HepG2 (cell line): ENCODE measurements around the gene IRX4. TPM values are rescaled to one million over a fixed set of nuclear protein-coding genes. Genes with fewer than 3 reads are reported as not detected.

ENCODE experiments used
- ATAC-seq: fragments of 200-7000 bp; cut with Tn5 transposase; 3 replicates; pipeline ENCODE4 v1.9.1; 2020; ENCODE audit warnings: mild to moderate bottlenecking, moderate library complexity
- BruUV-seq: library from RNA; stranded (reverse); fragments of 400-500 nt; replicated peaks from 2 replicates; lab custom pipeline; 2021; lab: Mats Ljungman, UMichigan
- CTCF ChIA-PET: fragments of 300-600 bp; formaldehyde crosslinking; extraction: SDS; loops from one replicate; lab custom pipeline; 2021; ENCODE audit warnings: low total read pairs, inconsistent platforms, low intra/inter-chr PET ratio; lab: Yijun Ruan, JAX
- POLR2A ChIA-PET: fragments of 350-600 bp; sonication (Branson Sonifier 250); formaldehyde crosslinking; loops from one replicate; lab custom pipeline; 2020; ENCODE audit warnings: antibody characterized with exemption, inconsistent platforms; lab: Yijun Ruan, JAX
- DNase-seq: peaks from one replicate; pipeline ENCODE4 v3.0.0-alpha.2; 2015; ENCODE audit warnings: low spot score
- FAIRE-seq: peaks from 3 replicates; lab custom pipeline; 2011; peaks lifted over from hg19 to GRCh38; lab: Jason Lieb, UNC
- H2AFZ ChIP-seq: one replicate; pipeline ENCODE4 v1.6.1; 2011; ENCODE audit warnings: low read length, inconsistent platforms
- H3K27ac ChIP-seq: fragments of 300-600 bp; 3 replicates; pipeline ENCODE4 v1.8.0; 2011; ENCODE audit warnings: mixed run types, mild to moderate bottlenecking, mixed read lengths, low read length, inconsistent platforms; ENCODE audit not compliant: insufficient read depth; ENCODE audit errors: extremely low read length
- H3K27me3 ChIP-seq, 2 experiments: fragments of 200-600 bp in 1 of 2; 2 replicates in 1 of 2; 3 replicates in 1 of 2; pipeline versions ENCODE4 v1.6.0 to v1.8.0; 2011; ENCODE audit warnings: low read length in 2 of 2, mild to moderate bottlenecking in 2 of 2, moderate library complexity in 2 of 2, inconsistent platforms in 1 of 2; ENCODE audit not compliant: insufficient read depth in 2 of 2, control insufficient read depth in 1 of 2
- H3K36me3 ChIP-seq, 2 experiments: fragments of 200-600 bp in 1 of 2; replicated peaks in 1 of 2; 2 replicates in 1 of 2; 3 replicates in 1 of 2; pipeline versions ENCODE4 v1.5.1 to v1.8.0; 2011; ENCODE audit warnings: low read length in 2 of 2, inconsistent platforms in 1 of 2; ENCODE audit not compliant: insufficient read depth in 2 of 2, control insufficient read depth in 1 of 2
- H3K4me1 ChIP-seq: 2 replicates; pipeline ENCODE4 v1.5.1; 2012; ENCODE audit warnings: low read length, inconsistent platforms; ENCODE audit not compliant: insufficient read depth
- H3K4me2 ChIP-seq: 2 replicates; pipeline ENCODE4 v1.6.0; 2011; ENCODE audit warnings: low read depth, low read length, inconsistent platforms
- H3K4me3 ChIP-seq, 3 experiments: fragments of 200-600 bp in 1 of 3; sonication (generic), shearing (Covaris generic) in 1 of 3; replicated peaks in 1 of 3; 2 replicates each; pipeline ENCODE4 v1.5.1; 2011 to 2016; ENCODE audit warnings: low read length in 3 of 3, inconsistent platforms in 2 of 3, low read depth in 2 of 3, mild to moderate bottlenecking in 2 of 3, control low read depth in 1 of 3, mixed read lengths in 1 of 3; ENCODE audit not compliant: insufficient read depth in 1 of 3
- H3K79me2 ChIP-seq: one replicate; pipeline ENCODE4 v1.6.1; 2011; ENCODE audit warnings: low read length, inconsistent platforms; ENCODE audit not compliant: insufficient read depth
- H3K9ac ChIP-seq: 2 replicates; pipeline ENCODE4 v1.6.0; 2011; ENCODE audit warnings: mild to moderate bottlenecking, low read depth, low read length, inconsistent platforms; ENCODE audit not compliant: insufficient read depth
- H3K9me3 ChIP-seq: 2 replicates; pipeline ENCODE4 v1.5.1; 2012; ENCODE audit warnings: mild to moderate bottlenecking, low read length
- H4K20me1 ChIP-seq: 2 replicates; pipeline ENCODE4 v1.6.0; 2011; ENCODE audit warnings: inconsistent platforms, mild to moderate bottlenecking, low read length, moderate library complexity; ENCODE audit not compliant: insufficient read depth
- HOXA5 ChIP-seq: sonication (generic); formaldehyde crosslinking; IDR thresholded peaks from 2 replicates; pipeline ENCODE4 v1.4.0; 2020; ENCODE audit warnings: missing genetic modification reagents
- KDM1A ChIP-seq: IDR thresholded peaks from 2 replicates; pipeline ENCODE4 v1.6.1; 2016; ENCODE audit warnings: missing compliant biosample characterization
- MAF1 ChIP-seq: sonication (generic); formaldehyde crosslinking; IDR thresholded peaks from 2 replicates; pipeline ENCODE4 v1.5.0; 2020; ENCODE audit warnings: missing genetic modification reagents, borderline replicate concordance
- MAFF ChIP-seq: IDR thresholded peaks from 2 replicates; pipeline ENCODE4 v1.6.1; 2011; ENCODE audit warnings: low read depth, low read length, improper control_type of control experiment
- MEIS1 ChIP-seq: sonication (generic); formaldehyde crosslinking; IDR thresholded peaks from 2 replicates; pipeline ENCODE4 v1.9.0; 2021; ENCODE audit warnings: mild to moderate bottlenecking, missing genetic modification reagents, moderate library complexity, borderline replicate concordance
- YEATS2 ChIP-seq: sonication (generic); formaldehyde crosslinking; IDR thresholded peaks from 2 replicates; pipeline ENCODE4 v1.4.0; 2020; ENCODE audit warnings: missing genetic modification reagents, borderline replicate concordance
- ZBTB7A ChIP-seq: sonication (generic); formaldehyde crosslinking; IDR thresholded peaks from 2 replicates; pipeline ENCODE4 v1.8.0; 2022; ENCODE audit warnings: mild to moderate bottlenecking, missing genetic modification reagents
- ZMYM4 ChIP-seq: sonication (generic); formaldehyde crosslinking; IDR thresholded peaks from 2 replicates; pipeline ENCODE4 v1.8.1; 2023; ENCODE audit warnings: mild to moderate bottlenecking, missing genetic modification reagents
- ZNF160 ChIP-seq: sonication (generic); formaldehyde crosslinking; IDR thresholded peaks from 2 replicates; pipeline ENCODE4 v1.8.0; 2022; ENCODE audit warnings: mild to moderate bottlenecking, inconsistent platforms, missing genetic modification reagents
- ZNF616 ChIP-seq: sonication (generic); formaldehyde crosslinking; IDR thresholded peaks from 2 replicates; pipeline ENCODE4 v1.5.0; 2020; ENCODE audit warnings: low read depth, mild to moderate bottlenecking, missing genetic modification reagents
- ZNF841 ChIP-seq: sonication (generic); formaldehyde crosslinking; IDR thresholded peaks from 2 replicates; pipeline ENCODE4 v1.8.1; 2023; ENCODE audit warnings: missing genetic modification reagents, borderline replicate concordance
- ZUFSP ChIP-seq: sonication (generic); formaldehyde crosslinking; IDR thresholded peaks from 2 replicates; pipeline ENCODE4 v1.9.0; 2021; ENCODE audit warnings: missing genetic modification reagents, mild to moderate bottlenecking, borderline replicate concordance
- WGBS: methylation state at CpG from one replicate; pipeline ENCODE4 v1.1.6; 2017; ENCODE audit warnings: low lambda C conversion rate; 5-methylcytosine and 5-hydroxymethylcytosine counted together
- in situ Hi-C: cut with HindIII; loops from 2 replicates; pipeline ENCODE4 v1.10.0; 2017; ENCODE audit warnings: low pct_unique_long_range_greater_than_20kb; ENCODE audit not compliant: extremely low pct_ligation_motif_present
- intact Hi-C: fragments of 100-400 bp; cut with micrococcal nuclease; formaldehyde crosslinking; loops from one replicate; pipeline ENCODE4 v1.10.0; 2022; ENCODE audit not compliant: unreplicated experiment
- polyA plus RNA-seq, 8 experiments: library from polyadenylated mRNA; depleted of rRNA in 3 of 8; stranded (reverse) in 7 of 8; unstranded in 1 of 8; fragments of >200 nt; fragmentation: Illumina TruSeq in 4 of 8; extraction: Trizol in 4 of 8; gene quantifications; 2 replicates each; pipeline versions ENCODE4 v1.2.1 to v1.2.3, GENCODE V29; 2011 to 2016; ENCODE audit warnings: low read depth in 4 of 8, missing spikeins in 1 of 8, mixed read lengths in 1 of 8; ENCODE audit not compliant: insufficient read depth in 1 of 8
- total RNA-seq, 5 experiments: library from RNA; depleted of rRNA; stranded (reverse); fragments of >200 nt; fragmentation: Illumina TruSeq; extraction: Trizol; gene quantifications; 2 replicates each; pipeline ENCODE4 v1.2.3, GENCODE V29; 2016; ENCODE audit warnings: low read depth in 1 of 5

Gene IRX4
- total and polyA plus RNA-seq, 2 of the 13 experiments (the other 11 are each of a cell fraction or from before 2014, with no cell fraction given): not detected

- WGBS: 16% methylated on average over 21 of the region's 30 CpGs
- H3K4me3 ChIP-seq: no peak overlapping the region
- H3K27ac ChIP-seq: no peak overlapping the region
- no TSS peak for BruUV-seq
- no peak overlapping the region for H3K9ac ChIP-seq
- no peaks in the 10 kb centered on the region for H4K20me1 ChIP-seq
- ChIA-PET CTCF (no interaction called here), POLR2A (no interaction called here)
- H3K4me1 ChIP-seq: no peaks in the 10 kb centered on the region
- no peak overlapping the region for H3K4me2 ChIP-seq
- DNase-seq: no peak
- H3K27me3 ChIP-seq: peaks cover 7 to 55% of the 10 kb centered on the region in 2 experiments
- ATAC-seq: no peak
- intact Hi-C loops (no loop called here), in situ Hi-C loops (no loop called here)
- H2AFZ ChIP-seq: no peak overlapping the region
- TF ChIP-seq YEATS2 (CRISPR knock-in tag) (no peak), ZBTB7A (no peak), ZNF616 (CRISPR knock-in tag) (no peak), KDM1A (no peak), MEIS1 (CRISPR knock-in tag) (no peak), ZNF160 (CRISPR knock-in tag) (no peak), MAFF (no peak), HOXA5 (CRISPR knock-in tag) (no peak), MAF1 (CRISPR knock-in tag) (no peak), ZUFSP (CRISPR knock-in tag) (no peak), ZMYM4 (CRISPR knock-in tag) (no peak), ZNF841 (CRISPR knock-in tag) (no peak)
- no peaks in the 10 kb centered on the region for H3K36me3 ChIP-seq
- peaks cover 8% of the 10 kb centered on the region; the same call in 1 of the 2 replicates for H3K9me3 ChIP-seq
- H3K79me2 ChIP-seq: no peaks in the 10 kb centered on the region
- no peak for FAIRE-seq
Observed at GRCh38 chr5:1926471-1927341, 44.0 kb upstream of the IRX4 start.
